Mucosa of descending colon (tissue), 3 donors: Measurements from ENCODE around the gene ZDHHC4. TPM values are rescaled to one million over a fixed set of nuclear protein-coding genes. Genes with fewer than 3 reads are reported as not detected.
"Not testable (repeated sequence)": the region's sequence is repeated elsewhere in the genome, so short reads cannot be mapped to it uniquely, and the experiment has no call there.

Experiments used
- ATAC-seq: fragments of 200-7000 bp; cut with Tn5 transposase; one replicate; pipeline ENCODE4 v1.9.1; 2020; ENCODE audit warnings: mild to moderate bottlenecking, moderate library complexity
- DNase-seq, 3 donors: peaks; one replicate each; pipeline ENCODE4 v3.0.0-alpha.2; 2020
- H3K36me3 ChIP-seq: fragments of 200-600 bp; one replicate; pipeline ENCODE4 v1.8.0; 2021; ENCODE audit warnings: low read depth, mild to moderate bottlenecking
- H3K4me1 ChIP-seq: fragments of 200-600 bp; one replicate; pipeline ENCODE4 v1.8.0; 2021; ENCODE audit warnings: low read depth, mild to moderate bottlenecking
- H3K4me3 ChIP-seq: fragments of 200-600 bp; one replicate; pipeline ENCODE4 v1.8.0; 2021; ENCODE audit warnings: mild to moderate bottlenecking
- H3K9me3 ChIP-seq: fragments of 200-600 bp; one replicate; pipeline ENCODE4 v1.8.0; 2021; ENCODE audit warnings: mild to moderate bottlenecking
- intact Hi-C, 2 donors: fragments of 100-400 bp; cut with DNase I in 1 of 2; cut with micrococcal nuclease in 1 of 2; formaldehyde crosslinking; loops; one replicate each; pipeline versions ENCODE4 v1.11.0 to v1.11.1; 2022; cut with DNase I, micrococcal nuclease
- total RNA-seq, 3 donors: library from RNA; stranded (reverse); fragmentation: NEBNext Ultra II Directional in 2 of 3; extraction: Animal tissue kit (Norgen Biotek cat#: 25700) in 2 of 3; gene quantifications; one replicate each; pipeline versions ENCODE4 v1.2.1 to v1.2.4, GENCODE V29; 2021 to 2023
- TF ChIP-seq, protein P1 (sequence below): fragments of 200-600 bp; IDR thresholded peaks from one replicate; pipeline ENCODE4 v1.8.0; 2022; ENCODE audit warnings: antibody characterized with exemption, mild to moderate bottlenecking
- donor health status: DM: no; HTN: no; CAD: no; lungs with moderate emphysema.
- donor health status: DM: no; HTN: no; CAD: no.
- donor health status: DM: no; HTN: yes; CAD: no.

ZDHHC4 gene
- total RNA-seq, 3 donors from 2014 or later, result 40.4 to 55.9 (median 41.7) TPM

DNA sequence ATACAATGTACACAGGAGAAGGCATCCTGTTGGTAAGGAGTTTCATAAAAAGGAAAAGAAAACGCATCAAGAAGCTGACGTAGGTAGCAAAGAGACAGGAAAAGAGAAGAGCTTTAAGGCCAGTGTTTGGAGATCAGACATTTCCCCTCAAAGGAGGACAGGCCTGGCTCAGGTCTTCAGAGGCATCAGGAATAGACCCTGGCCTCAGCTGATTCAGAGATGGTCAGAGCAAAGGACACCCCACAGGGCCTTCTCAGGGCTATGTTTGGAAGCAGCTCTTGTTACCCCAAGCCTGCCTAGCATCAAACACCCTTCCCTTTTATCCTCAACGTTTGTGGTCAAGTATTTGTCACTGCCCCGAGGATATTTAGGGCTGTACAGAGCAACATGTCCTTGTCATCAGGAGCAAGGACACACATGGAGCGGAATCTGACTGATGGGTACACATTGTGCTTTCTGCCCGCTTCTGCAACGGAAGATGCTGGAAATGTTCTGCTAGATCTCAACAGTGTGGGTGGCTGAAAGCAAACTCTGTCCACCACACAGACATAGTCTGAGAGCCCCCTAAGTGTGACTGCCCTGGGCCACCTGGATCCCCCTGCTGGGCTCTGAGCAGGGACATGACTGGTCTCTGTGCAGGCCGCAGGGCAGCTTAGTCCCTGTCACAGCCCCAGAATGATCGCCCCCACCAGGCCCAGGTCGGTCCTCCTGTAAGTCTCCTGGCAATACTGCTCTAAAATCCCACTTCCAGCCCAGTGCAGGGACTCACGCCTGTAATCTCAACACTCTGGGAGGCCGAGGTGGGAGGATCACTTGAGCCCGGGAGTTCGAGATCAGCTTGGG, 1.0 kb upstream of the ZDHHC4 start:
- ATAC-seq, result no peak
- TF ChIP-seq, protein P1, sequence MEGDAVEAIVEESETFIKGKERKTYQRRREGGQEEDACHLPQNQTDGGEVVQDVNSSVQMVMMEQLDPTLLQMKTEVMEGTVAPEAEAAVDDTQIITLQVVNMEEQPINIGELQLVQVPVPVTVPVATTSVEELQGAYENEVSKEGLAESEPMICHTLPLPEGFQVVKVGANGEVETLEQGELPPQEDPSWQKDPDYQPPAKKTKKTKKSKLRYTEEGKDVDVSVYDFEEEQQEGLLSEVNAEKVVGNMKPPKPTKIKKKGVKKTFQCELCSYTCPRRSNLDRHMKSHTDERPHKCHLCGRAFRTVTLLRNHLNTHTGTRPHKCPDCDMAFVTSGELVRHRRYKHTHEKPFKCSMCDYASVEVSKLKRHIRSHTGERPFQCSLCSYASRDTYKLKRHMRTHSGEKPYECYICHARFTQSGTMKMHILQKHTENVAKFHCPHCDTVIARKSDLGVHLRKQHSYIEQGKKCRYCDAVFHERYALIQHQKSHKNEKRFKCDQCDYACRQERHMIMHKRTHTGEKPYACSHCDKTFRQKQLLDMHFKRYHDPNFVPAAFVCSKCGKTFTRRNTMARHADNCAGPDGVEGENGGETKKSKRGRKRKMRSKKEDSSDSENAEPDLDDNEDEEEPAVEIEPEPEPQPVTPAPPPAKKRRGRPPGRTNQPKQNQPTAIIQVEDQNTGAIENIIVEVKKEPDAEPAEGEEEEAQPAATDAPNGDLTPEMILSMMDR, result no peak
- Histone ChIP-seq H3K36me3 (no peaks in the 10 kb centered on the region), H3K4me3 (no peak overlapping the region), H3K9me3 (no peaks in the 10 kb centered on the region), H3K4me1 (peaks cover 4% of the 10 kb centered on the region)
- peak in 1 of 3 donors; percentile 37 for DNase-seq
- intact Hi-C loops, result no loop called here

DNA sequence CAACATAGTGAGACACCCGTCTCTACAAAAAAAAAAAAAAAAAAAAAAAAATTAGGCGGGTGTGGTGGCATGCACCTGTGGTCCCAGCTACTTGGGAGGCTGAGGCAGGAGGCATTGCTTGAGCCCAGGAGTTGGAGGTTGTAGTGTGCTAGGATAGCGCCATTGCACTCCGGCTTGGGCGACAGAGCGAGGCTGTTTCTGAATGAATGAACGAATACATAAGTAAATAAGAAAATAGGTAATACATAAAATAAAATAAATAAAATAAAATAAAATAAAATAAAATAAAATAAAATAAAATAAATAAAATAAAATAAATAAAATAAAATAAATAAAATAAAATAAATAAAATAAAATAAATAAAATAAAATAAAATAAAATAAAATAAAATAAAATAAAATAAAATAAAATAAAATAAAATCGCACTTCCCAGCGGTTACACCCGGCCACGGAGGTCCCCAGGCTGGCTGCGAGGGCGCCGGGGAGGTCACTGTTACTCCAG, 336 bp upstream of the ZDHHC4 start:
- DNase-seq, result peak in 2 of 3 donors; percentile 27 to 46
- H3K4me1 ChIP-seq, H3K9me3 ChIP-seq, H3K36me3 ChIP-seq, intact Hi-C loops, ATAC-seq: not testable (repeated sequence)
- peak overlapping the region; percentile 44 for H3K4me3 ChIP-seq

DNA sequence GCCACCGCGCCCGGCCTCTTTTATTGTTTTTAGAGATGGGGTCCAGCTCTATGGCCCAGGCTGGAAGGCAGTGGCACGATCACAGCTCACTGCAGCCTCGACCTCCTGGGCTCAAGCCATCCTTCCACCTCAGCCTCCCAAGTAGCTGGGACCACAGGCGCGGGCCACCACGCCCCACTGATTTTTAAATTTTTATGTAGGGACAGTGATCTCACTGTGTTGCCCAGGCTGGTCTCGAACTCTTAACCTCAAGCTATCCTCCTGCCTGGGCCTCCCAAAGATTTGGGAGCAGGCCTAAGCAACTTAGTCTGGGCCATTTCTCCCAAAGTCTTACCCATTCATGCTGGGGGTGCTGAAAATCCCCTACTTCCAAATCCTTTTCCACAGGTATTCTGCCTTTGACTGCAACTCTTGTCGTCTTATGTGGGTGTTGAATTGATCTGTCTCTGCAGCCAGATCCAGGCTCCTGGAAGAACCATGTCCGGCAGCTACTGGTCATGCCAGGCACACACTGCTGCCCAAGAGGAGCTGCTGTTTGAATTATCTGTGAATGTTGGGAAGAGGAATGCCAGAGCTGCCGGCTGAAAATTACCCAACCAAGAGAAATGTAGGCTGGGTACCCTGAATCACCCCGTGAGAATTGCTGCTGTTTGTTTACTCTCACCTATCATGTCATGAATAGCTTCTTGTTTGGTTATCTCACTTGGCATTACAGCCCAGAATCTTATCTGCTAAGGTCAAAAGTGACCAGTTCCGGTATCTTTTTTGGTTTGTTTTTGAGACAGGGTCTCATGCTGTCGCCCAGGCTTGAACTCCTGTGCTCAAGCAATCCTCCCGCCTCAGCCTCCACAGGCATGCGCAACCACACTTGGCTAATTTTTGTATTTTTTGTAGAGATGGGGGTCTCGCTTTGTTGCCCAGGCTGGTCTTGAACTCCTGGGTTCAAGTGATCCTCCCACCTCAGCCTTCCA, 1.1 kb downstream of the ZDHHC4 start:
- TF ChIP-seq, protein P1, result no peak
- Histone ChIP-seq H3K9me3 (no peaks in the 10 kb centered on the region), H3K4me1 (peaks cover 4% of the 10 kb centered on the region), H3K36me3 (peaks cover 5% of the 10 kb centered on the region), H3K4me3 (no peak overlapping the region)
- no peak for ATAC-seq
- DNase-seq, result peak in 2 of 3 donors; percentile 34 to 54
- intact Hi-C loops, result no loop called here

DNA sequence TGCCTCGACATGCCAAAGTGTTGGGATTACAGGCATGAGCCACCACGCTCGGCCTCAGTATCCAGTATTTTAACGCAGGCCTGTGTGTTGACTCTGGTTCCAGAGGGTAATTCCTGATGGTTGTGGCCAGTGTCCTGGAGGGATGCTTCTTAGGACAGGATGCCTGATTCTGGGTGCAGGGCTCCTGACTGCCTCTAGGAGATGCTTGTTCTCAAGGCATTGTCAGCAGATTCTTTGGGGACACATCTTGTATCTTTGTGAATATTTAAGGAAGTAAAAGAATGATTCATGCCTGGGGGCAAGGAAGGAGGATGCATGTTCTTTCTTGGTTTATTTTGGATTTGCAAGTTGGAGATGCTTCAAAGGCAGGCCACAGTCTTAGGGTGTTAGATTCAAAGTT, 2.2 kb downstream of the ZDHHC4 start:
- DNase-seq, result peak in 1 of 3 donors; percentile 1
- intact Hi-C loops, result no loop called here
- H3K9me3 ChIP-seq, result no peaks in the 10 kb centered on the region
- no peak overlapping the region for H3K4me3 ChIP-seq
- no peak for ATAC-seq
- H3K4me1 ChIP-seq, result peaks cover 4% of the 10 kb centered on the region
- peaks cover 5% of the 10 kb centered on the region for H3K36me3 ChIP-seq
- TF ChIP-seq, protein P1, result no peak

DNA sequence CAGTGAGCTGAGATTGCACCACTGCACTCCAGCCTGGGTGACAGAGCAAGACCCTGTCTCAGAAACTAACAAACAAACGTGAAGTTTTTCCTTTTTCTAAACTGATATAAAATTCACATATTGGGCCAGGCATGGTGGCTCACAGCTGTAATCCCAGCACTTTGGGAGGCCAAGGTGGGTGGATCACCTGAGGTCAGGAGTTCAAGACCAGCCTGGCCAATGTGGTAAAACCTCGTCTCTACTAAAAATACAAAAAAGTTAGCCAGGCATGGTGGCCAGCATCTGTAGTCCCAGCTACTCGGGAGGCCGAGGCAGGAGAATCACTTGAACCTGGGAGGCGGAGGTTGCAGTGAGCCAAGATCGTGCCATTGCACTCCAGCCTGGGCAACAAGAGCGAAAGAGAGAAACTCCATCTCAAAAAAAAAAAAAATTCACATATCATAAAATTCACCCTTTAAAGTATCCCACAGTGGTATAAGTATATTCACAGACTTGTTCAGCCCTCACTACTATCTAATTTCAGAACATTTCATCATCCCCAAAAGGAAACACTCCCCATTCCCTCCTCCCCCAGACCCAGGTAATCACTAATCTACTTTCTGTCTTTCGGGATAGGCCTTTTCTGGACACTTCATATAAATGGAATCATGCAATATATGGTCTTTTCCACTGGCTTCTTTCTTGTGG, 8.6 kb downstream of the ZDHHC4 start:
- H3K4me1 ChIP-seq, H3K36me3 ChIP-seq, intact Hi-C loops, ATAC-seq, H3K4me3 ChIP-seq, H3K9me3 ChIP-seq: not testable (repeated sequence)
- peak in 1 of 3 donors; percentile 2 for DNase-seq

DNA sequence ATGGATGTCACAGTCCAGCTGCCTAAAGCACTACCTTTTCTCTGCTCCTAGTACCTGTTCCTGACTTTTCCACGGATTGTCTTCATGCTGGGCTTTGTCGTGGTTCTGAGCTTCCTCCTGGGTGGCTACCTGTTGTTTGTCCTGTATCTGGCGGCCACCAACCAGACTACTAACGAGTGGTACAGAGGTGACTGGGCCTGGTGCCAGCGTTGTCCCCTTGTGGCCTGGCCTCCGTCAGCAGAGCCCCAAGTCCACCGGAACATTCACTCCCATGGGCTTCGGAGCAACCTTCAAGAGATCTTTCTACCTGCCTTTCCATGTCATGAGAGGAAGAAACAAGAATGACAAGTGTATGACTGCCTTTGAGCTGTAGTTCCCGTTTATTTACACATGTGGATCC, 11.3 kb downstream of the ZDHHC4 start:
- Histone ChIP-seq H3K4me3 (no peak overlapping the region), H3K36me3 (no peaks in the 10 kb centered on the region), H3K9me3 (no peaks in the 10 kb centered on the region), H3K4me1 (peaks cover 8% of the 10 kb centered on the region)
- peak in 1 of 3 donors; percentile 39 for DNase-seq
- TF ChIP-seq, protein P1, result no peak
- intact Hi-C loops, result no loop called here
- no peak for ATAC-seq
